Fibroblast of villous mesenchyme (primary cell): ENCODE results near the gene MAPT. TPM values are rescaled to one million over a fixed set of nuclear protein-coding genes. Genes with fewer than 3 reads are reported as not detected.

Source experiments
- DNase-seq: peaks from one replicate; pipeline ENCODE4 v3.0.0-alpha.2; 2010; ENCODE audit warnings: low read depth
- H3K4me3 ChIP-seq: 2 replicates; pipeline ENCODE4 v1.5.1; 2011; ENCODE audit warnings: low read depth, mild to moderate bottlenecking, low read length
- total RNA-seq: library from RNA; depleted of rRNA; stranded (reverse); fragments of >200 nt; gene quantifications from 2 replicates; pipeline ENCODE4 v1.2.3, GENCODE V29; 2012
- TF ChIP-seq, protein P1 (sequence below): IDR thresholded peaks from 2 replicates; pipeline ENCODE4 v1.5.1; 2012; ENCODE audit warnings: low read depth, mild to moderate bottlenecking, low read length; ENCODE audit not compliant: insufficient read depth

The MAPT gene
- total RNA-seq, 1 donor: not detected

DNA sequence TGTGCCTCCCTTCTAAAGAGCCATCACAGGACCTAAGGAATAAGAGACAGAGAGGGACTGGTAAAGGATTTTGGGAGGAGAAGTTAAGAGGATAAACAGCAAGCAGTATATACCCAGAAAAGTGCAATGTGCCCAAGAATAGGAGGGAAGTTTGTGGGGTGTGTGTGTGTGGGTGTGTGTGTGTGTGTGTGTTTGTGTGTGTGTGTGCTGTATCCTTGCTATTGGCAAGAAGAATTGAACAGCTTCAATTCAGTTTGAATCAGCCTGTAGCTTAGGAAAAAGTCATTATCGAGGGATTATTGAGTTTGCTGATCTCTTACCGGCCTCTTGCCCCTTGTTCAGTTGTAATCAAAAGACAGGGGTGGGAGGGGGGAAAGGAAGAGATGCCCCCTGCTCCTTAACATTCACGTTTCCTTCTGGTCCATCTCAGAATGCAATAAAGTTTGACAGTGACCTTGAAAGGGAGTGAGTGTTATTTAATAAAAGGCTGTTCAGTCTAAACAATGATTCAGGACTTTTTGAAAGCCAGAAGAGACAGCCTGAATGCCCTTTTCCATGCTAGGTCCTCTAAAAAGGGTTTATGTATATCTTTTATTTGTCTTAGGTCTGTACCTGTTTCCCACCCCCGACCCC lies 23.9 kb upstream of the MAPT start:
- H3K4me3 ChIP-seq: no peak overlapping the region
- TF ChIP-seq, protein P1, sequence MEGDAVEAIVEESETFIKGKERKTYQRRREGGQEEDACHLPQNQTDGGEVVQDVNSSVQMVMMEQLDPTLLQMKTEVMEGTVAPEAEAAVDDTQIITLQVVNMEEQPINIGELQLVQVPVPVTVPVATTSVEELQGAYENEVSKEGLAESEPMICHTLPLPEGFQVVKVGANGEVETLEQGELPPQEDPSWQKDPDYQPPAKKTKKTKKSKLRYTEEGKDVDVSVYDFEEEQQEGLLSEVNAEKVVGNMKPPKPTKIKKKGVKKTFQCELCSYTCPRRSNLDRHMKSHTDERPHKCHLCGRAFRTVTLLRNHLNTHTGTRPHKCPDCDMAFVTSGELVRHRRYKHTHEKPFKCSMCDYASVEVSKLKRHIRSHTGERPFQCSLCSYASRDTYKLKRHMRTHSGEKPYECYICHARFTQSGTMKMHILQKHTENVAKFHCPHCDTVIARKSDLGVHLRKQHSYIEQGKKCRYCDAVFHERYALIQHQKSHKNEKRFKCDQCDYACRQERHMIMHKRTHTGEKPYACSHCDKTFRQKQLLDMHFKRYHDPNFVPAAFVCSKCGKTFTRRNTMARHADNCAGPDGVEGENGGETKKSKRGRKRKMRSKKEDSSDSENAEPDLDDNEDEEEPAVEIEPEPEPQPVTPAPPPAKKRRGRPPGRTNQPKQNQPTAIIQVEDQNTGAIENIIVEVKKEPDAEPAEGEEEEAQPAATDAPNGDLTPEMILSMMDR: no peak
- DNase-seq: no peak

DNA sequence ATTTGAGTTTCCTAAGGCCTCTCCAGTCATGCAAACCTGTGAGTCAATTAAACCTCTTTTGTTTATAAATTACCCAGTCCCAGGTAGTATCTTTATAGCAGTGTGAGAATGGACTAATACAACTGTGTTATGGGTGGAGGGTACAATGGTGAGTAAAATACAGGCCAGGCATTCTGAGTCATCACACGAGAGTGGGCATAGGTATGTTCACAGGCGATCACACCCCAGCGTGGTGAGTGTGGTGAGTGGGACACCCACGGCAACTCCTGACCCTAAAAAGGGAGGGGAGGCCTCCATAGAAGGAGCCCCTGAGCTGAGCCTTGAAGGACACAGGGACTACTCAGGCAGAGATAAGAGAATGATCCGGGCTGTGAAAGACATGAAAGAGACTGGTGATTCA lies 22.6 kb upstream of the MAPT start:
- TF ChIP-seq, protein P1: no peak
- no peak for DNase-seq
- no peak overlapping the region for H3K4me3 ChIP-seq

DNA sequence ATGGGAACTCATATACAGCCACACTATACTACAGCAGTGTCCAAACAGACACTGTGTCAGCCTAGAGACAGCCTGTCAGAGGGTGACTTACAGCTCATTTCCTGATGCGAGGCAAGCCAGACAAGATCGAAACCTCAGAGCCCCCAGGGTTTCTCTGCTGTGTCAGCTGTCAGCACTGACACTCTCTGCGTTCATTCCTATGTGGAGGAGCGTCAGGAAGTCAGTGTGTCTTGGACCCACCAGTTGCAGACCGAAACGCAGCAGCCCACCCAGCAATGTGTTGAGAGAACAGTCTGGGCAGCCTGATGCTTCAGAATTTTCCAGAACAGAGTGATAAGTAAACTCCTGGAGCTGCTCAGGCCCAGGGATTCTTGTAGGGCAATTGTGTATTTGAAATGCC lies 20.6 kb upstream of the MAPT start:
- TF ChIP-seq, protein P1: no peak
- H3K4me3 ChIP-seq: no peak overlapping the region
- DNase-seq: no peak

DNA sequence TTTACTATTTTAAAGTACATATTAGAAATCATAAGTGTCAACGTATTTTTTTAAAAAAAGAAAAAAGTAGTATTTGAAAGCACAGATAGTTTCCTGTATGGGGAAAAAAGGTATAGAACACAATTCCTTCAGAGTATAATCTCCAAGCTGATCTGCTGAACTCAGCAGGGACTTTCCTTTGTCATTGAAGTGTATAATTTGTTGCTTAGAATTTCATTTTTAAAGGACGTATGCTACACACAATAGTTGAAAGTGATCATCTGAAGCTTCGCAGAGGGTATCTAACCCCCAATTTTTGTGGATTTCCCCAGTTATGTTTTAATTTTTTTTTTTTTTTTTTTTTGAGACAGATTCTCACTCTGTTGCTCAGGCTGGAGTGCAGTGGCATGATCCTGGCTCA lies 20.2 kb upstream of the MAPT start:
- H3K4me3 ChIP-seq: no peak overlapping the region
- TF ChIP-seq, protein P1: no peak
- DNase-seq: no peak

DNA sequence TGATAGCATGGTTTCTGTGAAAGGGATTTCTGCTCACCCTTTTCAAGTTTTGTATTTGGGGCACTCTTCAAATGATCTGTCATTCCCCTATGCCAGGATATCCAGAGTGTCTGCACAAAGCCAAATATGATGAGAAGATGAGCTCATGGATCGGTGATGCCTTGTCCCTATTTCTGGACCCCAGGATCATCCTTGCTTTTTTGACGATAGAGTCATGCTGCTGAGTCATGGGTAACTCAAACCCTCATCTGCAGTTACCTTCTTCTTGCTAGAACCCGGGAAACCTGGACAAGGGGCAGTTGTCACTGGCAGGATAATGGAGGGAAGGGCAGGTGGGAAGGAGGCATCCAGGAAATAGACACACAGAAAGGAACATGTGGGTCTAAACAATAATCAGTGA lies 17.8 kb upstream of the MAPT start:
- DNase-seq: no peak
- TF ChIP-seq, protein P1: no peak
- no peak overlapping the region for H3K4me3 ChIP-seq

DNA sequence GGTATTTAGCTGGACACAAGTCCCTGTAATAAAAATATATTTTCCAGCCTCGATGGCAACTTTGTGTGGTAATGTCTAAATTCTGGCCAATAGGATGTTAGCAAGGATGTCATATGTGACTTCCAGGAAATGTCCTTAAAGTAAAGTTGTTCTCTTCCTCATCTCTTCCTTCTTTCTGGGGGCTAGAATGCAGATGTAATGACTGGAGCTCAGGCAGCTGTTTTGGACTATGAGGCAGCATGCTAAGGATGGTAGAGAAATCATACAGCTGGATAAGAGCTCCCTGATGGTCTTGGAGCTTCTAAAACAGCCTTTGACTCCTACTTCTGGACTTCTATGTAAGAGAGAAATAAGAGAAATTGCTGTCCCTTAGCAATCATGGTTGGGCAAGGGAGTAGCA lies 16.9 kb upstream of the MAPT start:
- TF ChIP-seq, protein P1: no peak
- H3K4me3 ChIP-seq: no peak overlapping the region
- no peak for DNase-seq

DNA sequence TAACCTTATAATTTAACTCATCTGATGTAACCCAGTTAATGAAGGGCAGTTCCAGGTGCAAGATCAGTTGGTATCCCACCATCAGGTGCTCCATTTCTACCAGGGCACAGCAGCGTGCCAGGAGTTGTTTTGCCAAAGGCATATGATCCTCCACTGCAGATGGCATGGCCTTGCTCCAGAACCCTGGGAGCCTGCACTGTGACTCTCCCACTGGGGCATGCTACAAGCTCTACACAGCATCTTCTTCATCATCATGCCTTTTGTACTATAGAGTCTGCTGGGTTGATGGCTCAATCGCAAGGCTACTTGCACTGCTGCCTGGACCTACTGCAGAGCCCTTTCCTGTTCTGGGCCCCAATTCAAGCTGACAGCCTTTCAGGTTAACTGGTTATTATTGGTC lies 11.3 kb upstream of the MAPT start:
- H3K4me3 ChIP-seq: no peak overlapping the region
- TF ChIP-seq, protein P1: no peak
- no peak for DNase-seq
